Measurements from ENCODE around the gene CHRNB4. TPM values are rescaled to one million over a fixed set of nuclear protein-coding genes. Genes with fewer than 3 reads are reported as not detected.

The CHRNB4 gene
- total and polyA plus RNA-seq, 2 of the 8 experiments (the other 6 are each of a cell fraction or from before 2014, with no cell fraction given) = 2.4 to 4.5 TPM

DNA sequence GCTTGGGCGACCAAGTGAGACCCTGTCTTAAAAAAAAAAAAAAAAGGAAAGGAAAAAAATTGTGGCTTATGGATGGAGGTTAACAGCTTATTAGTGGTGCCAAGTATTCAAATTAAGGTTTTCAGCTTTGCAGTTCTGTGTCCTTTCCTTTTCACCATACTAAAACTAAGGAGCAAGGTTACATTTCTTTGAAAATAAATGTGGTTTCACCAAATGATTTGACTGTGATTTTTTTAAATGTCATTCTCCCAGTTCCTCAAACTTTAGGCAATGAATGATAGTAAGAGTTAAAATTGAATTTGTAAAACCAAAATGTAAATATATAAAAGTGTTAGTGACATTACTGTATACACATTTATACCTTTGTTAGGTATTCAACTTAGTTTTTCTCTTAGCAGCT, 66.1 kb downstream of the CHRNB4 start:
- no peak overlapping the region for H3K4me2 ChIP-seq (ENCODE audit: insufficient read depth in 1 of 2, low read depth in 2 of 2, low read length in 2 of 2)
- H4K8ac ChIP-seq (ENCODE audit: extremely low read depth, insufficient read depth, low read length) = no peak overlapping the region
- no peaks in the 10 kb centered on the region for H3K27me3 ChIP-seq (replicated peaks in 1 of 4; ENCODE audit: control insufficient read depth in 3 of 4, extremely low read depth in 1 of 4, insufficient read depth in 3 of 4, low read length in 3 of 4)
- H3K4ac ChIP-seq (replicated peaks; ENCODE audit: insufficient read length, low read depth, low read length) = no peak overlapping the region
- H3K36me3 ChIP-seq (ENCODE audit: control insufficient read depth in 2 of 4, insufficient read depth in 4 of 4, low read length in 3 of 4) = no peaks in the 10 kb centered on the region; a peak in 1 of 8 replicates
- H2BK20ac ChIP-seq (ENCODE audit: low read length) = no peak overlapping the region
- no peaks in the 10 kb centered on the region for H3K9me3 ChIP-seq (ENCODE audit: insufficient read depth in 2 of 2, low read depth in 1 of 2, low read length in 1 of 2)
- H3K18ac ChIP-seq (ENCODE audit: extremely low read depth, low read length) = no peak overlapping the region
- H4K5ac ChIP-seq (ENCODE audit: insufficient read length, low read depth, low read length) = no peak overlapping the region
- ChIA-PET CTCF (ENCODE audit: partially characterized antibody) (interaction anchor here (1.2 to 1.5 kb wide), 3 partner anchors 9 to 135 kb away, joined by 3 to 4 read pairs (median 4); partner anchors contain the start of gene CHRNA5), POLR2A (ENCODE audit: partially characterized antibody) (interaction anchor here (0.5 to 1.4 kb wide), 2 partner anchors 9 to 21 kb away, joined by 3 to 4 read pairs; partner anchors contain the start of gene CHRNA5)
- WGBS, 2 experiments (ENCODE audit: extremely low coverage in 1 of 2, insufficient coverage in 1 of 2, insufficient read length in 1 of 2, insufficient replicate concordance in 2 of 2, low coverage in 1 of 2, low lambda C conversion rate in 2 of 2, missing lambda C conversion rate in 1 of 2) = 100% methylated on average over 1 of the region's 1 CpG; no CpG with 5 or more reads in 1 of the 2 experiments
- no peak overlapping the region for H2BK15ac ChIP-seq (ENCODE audit: low read length)
- H3K9ac ChIP-seq (replicated peaks in 1 of 4; ENCODE audit: extremely low read depth in 1 of 4, low read depth in 3 of 4, low read length in 3 of 4) = no peak overlapping the region
- H3K56ac ChIP-seq (replicated peaks; ENCODE audit: insufficient read length, low read depth, low read length) = no peak overlapping the region
- H3K79me1 ChIP-seq (ENCODE audit: low read depth, low read length) = no peaks in the 10 kb centered on the region; the same call in 1 of the 2 replicates
- H3K4me3 ChIP-seq (ENCODE audit: extremely low read depth in 1 of 4, insufficient read depth in 2 of 4, low read depth in 3 of 4, low read length in 4 of 4) = no peak overlapping the region
- DNase-seq (ENCODE audit: low read depth in 1 of 2, low spot score in 2 of 2) (no peak), FAIRE-seq (no peak)
- no peak overlapping the region for H2BK12ac ChIP-seq (ENCODE audit: low read depth, low read length)
- no peak overlapping the region for H2BK5ac ChIP-seq (ENCODE audit: low read depth, low read length)
- no peak overlapping the region for H4K91ac ChIP-seq (replicated peaks; ENCODE audit: insufficient read length, low read length)
- H2AK5ac ChIP-seq (ENCODE audit: low read depth, low read length) = no peak overlapping the region
- no peak overlapping the region for H2BK120ac ChIP-seq (replicated peaks; ENCODE audit: low read depth, low read length)
- no peak overlapping the region for H2AFZ ChIP-seq (ENCODE audit: low read length)
- H3K4me1 ChIP-seq (replicated peaks in 1 of 4; ENCODE audit: control insufficient read depth in 3 of 4, insufficient read depth in 4 of 4, low read length in 3 of 4) = peaks cover 0 to 3% (median 0%) of the 10 kb centered on the region in 4 experiments; a peak in 1 of 7 replicates
- H3K23me2 ChIP-seq (ENCODE audit: low read depth, low read length) = no peaks in the 10 kb centered on the region
- no peak overlapping the region for H3K23ac ChIP-seq (ENCODE audit: insufficient read length)
- H3K14ac ChIP-seq (ENCODE audit: insufficient read length) = no peak overlapping the region
- H4K20me1 ChIP-seq (replicated peaks in 1 of 2; ENCODE audit: control insufficient read depth in 1 of 2, insufficient read depth in 2 of 2, low read length in 2 of 2) = peaks cover 0 to 5% of the 10 kb centered on the region in 2 experiments
- peaks cover 0 to 51% of the 10 kb centered on the region in 2 experiments; a peak in 2 of 4 replicates for H3K79me2 ChIP-seq (ENCODE audit: control insufficient read depth in 1 of 2, insufficient read depth in 2 of 2, low read length in 2 of 2)
- H3K27ac ChIP-seq (ENCODE audit: low read depth, low read length) = no peak overlapping the region
- no peak for TF ChIP-seq NANOG (IDR thresholded peaks at IDR 0.05; ENCODE audit: insufficient read depth, low read depth, low read length, poor library complexity, severe bottlenecking)
- TF ChIP-seq CBX8 (IDR thresholded peaks at IDR 0.05; ENCODE audit: borderline replicate concordance, low read depth, low read length) = no peak
- no peak for TF ChIP-seq SIRT6 (IDR thresholded peaks at IDR 0.05; ENCODE audit: low read length)
- no peak for TF ChIP-seq E2F6 (IDR thresholded peaks at IDR 0.05)
